A673 (cell line): Measurements from ENCODE around the gene TMEM95.

ENCODE experiments used
- EZH2 ChIP-seq: fragments of 200-600 bp; sonication (generic); IDR thresholded peaks from 2 replicates; pipeline ENCODE4 v1.6.1; 2017; ENCODE audit warnings: borderline replicate concordance, low read depth, mild to moderate bottlenecking, mixed read lengths, antibody characterized with exemption, low read length; ENCODE audit not compliant: poor library complexity, severe bottlenecking
- TF ChIP-seq, protein P1 (sequence below): fragments of 300-800, 200-600 bp; sonication (generic); conservative IDR thresholded peaks from 2 replicates; pipeline ENCODE4 v1.5.1; 2017; ENCODE audit warnings: low read depth, mild to moderate bottlenecking, antibody characterized with exemption, low read length, moderate library complexity, mixed read lengths

DNA sequence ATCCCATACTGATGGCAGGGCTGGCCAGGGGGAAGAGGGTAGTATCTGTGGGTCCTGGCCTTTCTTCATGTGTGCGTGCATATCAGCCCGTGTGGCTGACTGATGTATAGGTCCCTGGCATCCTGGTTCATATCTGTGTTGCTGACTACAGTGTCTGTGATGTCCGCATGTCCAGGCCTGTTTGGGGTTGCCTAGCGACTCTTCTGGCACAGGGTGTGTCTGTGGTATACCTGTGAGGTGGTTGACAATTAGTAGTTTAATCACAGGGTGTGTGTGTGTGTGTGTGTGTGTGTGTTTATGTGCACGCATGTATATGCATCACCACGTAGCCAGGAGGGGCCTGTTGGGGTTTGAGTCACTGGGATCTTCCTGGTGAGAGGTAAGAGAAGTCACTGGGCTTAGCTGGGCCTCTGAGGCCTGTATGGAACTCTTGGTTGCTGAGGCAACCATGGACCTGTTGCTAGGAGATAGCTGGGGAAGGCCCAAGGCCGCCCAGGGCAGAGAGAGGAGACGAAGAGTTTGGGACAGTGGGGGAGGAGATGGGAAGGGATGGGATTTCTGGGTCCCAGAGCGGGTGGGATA is 603 bp upstream of the TMEM95 start:
- TF ChIP-seq, protein P1, sequence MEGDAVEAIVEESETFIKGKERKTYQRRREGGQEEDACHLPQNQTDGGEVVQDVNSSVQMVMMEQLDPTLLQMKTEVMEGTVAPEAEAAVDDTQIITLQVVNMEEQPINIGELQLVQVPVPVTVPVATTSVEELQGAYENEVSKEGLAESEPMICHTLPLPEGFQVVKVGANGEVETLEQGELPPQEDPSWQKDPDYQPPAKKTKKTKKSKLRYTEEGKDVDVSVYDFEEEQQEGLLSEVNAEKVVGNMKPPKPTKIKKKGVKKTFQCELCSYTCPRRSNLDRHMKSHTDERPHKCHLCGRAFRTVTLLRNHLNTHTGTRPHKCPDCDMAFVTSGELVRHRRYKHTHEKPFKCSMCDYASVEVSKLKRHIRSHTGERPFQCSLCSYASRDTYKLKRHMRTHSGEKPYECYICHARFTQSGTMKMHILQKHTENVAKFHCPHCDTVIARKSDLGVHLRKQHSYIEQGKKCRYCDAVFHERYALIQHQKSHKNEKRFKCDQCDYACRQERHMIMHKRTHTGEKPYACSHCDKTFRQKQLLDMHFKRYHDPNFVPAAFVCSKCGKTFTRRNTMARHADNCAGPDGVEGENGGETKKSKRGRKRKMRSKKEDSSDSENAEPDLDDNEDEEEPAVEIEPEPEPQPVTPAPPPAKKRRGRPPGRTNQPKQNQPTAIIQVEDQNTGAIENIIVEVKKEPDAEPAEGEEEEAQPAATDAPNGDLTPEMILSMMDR = no peak
- TF ChIP-seq EZH2 = no peak
